Calu3 (cell line): Measurements from ENCODE around the gene ATP5ME. TPM values are rescaled to one million over a fixed set of nuclear protein-coding genes. Genes with fewer than 3 reads are reported as not detected.

Experiments
- BruUV-seq: library from RNA; stranded (reverse); fragments of 400-500 nt; replicated peaks from 2 replicates; lab custom pipeline; 2021; lab: Mats Ljungman, UMichigan
- CTCF ChIA-PET: fragments of 300-600 bp; sonication (Branson Sonifier 250); formaldehyde crosslinking; loops from one replicate; lab custom pipeline; 2022; ENCODE audit warnings: antibody characterized with exemption; lab: Charles Lee
- DNase-seq: peaks from one replicate; pipeline ENCODE4 v3.0.0; 2022
- H3K27ac Mint-ChIP-seq: one replicate; pipeline ENCODE4 v1.8.0; 2022; ENCODE audit warnings: mixed read lengths; ENCODE audit not compliant: unreplicated experiment
- H3K27me3 Mint-ChIP-seq: one replicate; pipeline ENCODE4 v1.8.0; 2022; ENCODE audit warnings: mixed read lengths; ENCODE audit not compliant: unreplicated experiment
- H3K36me3 Mint-ChIP-seq: one replicate; pipeline ENCODE4 v1.8.0; 2022; ENCODE audit warnings: mild to moderate bottlenecking, moderate library complexity, mixed read lengths; ENCODE audit not compliant: insufficient read depth, unreplicated experiment
- H3K4me1 Mint-ChIP-seq: one replicate; pipeline ENCODE4 v1.8.0; 2022; ENCODE audit warnings: mild to moderate bottlenecking, low read depth, mixed read lengths; ENCODE audit not compliant: unreplicated experiment
- H3K4me3 Mint-ChIP-seq: one replicate; pipeline ENCODE4 v1.8.0; 2022; ENCODE audit warnings: mild to moderate bottlenecking, low read depth, moderate library complexity, mixed read lengths; ENCODE audit not compliant: unreplicated experiment
- H3K9me3 Mint-ChIP-seq: one replicate; pipeline ENCODE4 v1.8.0; 2022; ENCODE audit warnings: low read depth, mixed read lengths; ENCODE audit not compliant: unreplicated experiment
- CTCF ChIP-seq: fragments of 200-600 bp; IDR thresholded peaks from one replicate; pipeline ENCODE4 v1.8.0; 2022; ENCODE audit warnings: antibody characterized with exemption; ENCODE audit not compliant: unreplicated experiment
- intact Hi-C: fragments of 100-400 bp; cut with micrococcal nuclease; formaldehyde crosslinking; loops from one replicate; pipeline ENCODE4 v1.10.0; 2022; ENCODE audit not compliant: unreplicated experiment
- total RNA-seq: library from RNA; stranded (reverse); gene quantifications from 2 replicates; pipeline ENCODE4 v1.2.3, GENCODE V29; 2022

ATP5ME gene
- total RNA-seq, 1 experiment from 2014 or later, result 124 TPM

- no peaks in the 10 kb centered on the region for H3K4me1 Mint-ChIP-seq
- no peak for DNase-seq
- H3K27ac Mint-ChIP-seq, result no peak overlapping the region
- TF ChIP-seq CTCF, result no peak
- H3K4me3 Mint-ChIP-seq, result no peak overlapping the region
- BruUV-seq, result no TSS peak
- CTCF ChIA-PET, result no interaction called here
- intact Hi-C loops, result no loop called here
- H3K9me3 Mint-ChIP-seq, result peaks cover 16% of the 10 kb centered on the region
- H3K36me3 Mint-ChIP-seq, result peaks cover 7% of the 10 kb centered on the region
- H3K27me3 Mint-ChIP-seq, result no peaks in the 10 kb centered on the region
These were observed 44.0 kb downstream of the ATP5ME start for GRCh38 chr4:629915-630641.

- H3K27me3 Mint-ChIP-seq, result no peaks in the 10 kb centered on the region
- no TSS peak for BruUV-seq
- DNase-seq, result no peak
- H3K36me3 Mint-ChIP-seq, result peaks cover 8% of the 10 kb centered on the region
- no peaks in the 10 kb centered on the region for H3K4me1 Mint-ChIP-seq
- H3K4me3 Mint-ChIP-seq, result no peak overlapping the region
- H3K9me3 Mint-ChIP-seq, result peaks cover 16% of the 10 kb centered on the region
- no peak overlapping the region for H3K27ac Mint-ChIP-seq
- intact Hi-C loops, result no loop called here
- CTCF ChIA-PET, result no interaction called here
- no peak for TF ChIP-seq CTCF
These were observed 44.5 kb downstream of the ATP5ME start for GRCh38 chr4:629636-629914.

- DNase-seq, result no peak
- Mint-ChIP-seq H3K4me1 (no peaks in the 10 kb centered on the region), H3K9me3 (peaks cover 16% of the 10 kb centered on the region), H3K27ac (no peak overlapping the region), H3K36me3 (peaks cover 11% of the 10 kb centered on the region), H3K4me3 (no peak overlapping the region), H3K27me3 (no peaks in the 10 kb centered on the region)
- BruUV-seq, result no TSS peak
- no peak for TF ChIP-seq CTCF
- intact Hi-C loops, result no loop called here
- CTCF ChIA-PET, result no interaction called here
These were observed 45.0 kb downstream of the ATP5ME start for GRCh38 chr4:628821-629635.

GRCh38 chr4:628311-628741 lies 45.8 kb downstream of the ATP5ME start:
- TF ChIP-seq CTCF, result no peak
- intact Hi-C loops, result no loop called here
- CTCF ChIA-PET, result no interaction called here
- Mint-ChIP-seq H3K4me1 (no peaks in the 10 kb centered on the region), H3K36me3 (peaks cover 11% of the 10 kb centered on the region), H3K27me3 (no peaks in the 10 kb centered on the region), H3K4me3 (no peak overlapping the region), H3K9me3 (peaks cover 16% of the 10 kb centered on the region), H3K27ac (no peak overlapping the region)
- no TSS peak for BruUV-seq
- no peak for DNase-seq
